GM13976 (cell line): Measurements from ENCODE around the gene CD1C.

Experiments used
- DNase-seq: peaks from one replicate; pipeline ENCODE4 v3.0.0; 2012; ENCODE audit warnings: low spot score
- in situ Hi-C: fragments of 300-500 bp; cut with MboI; formaldehyde crosslinking; loops from one replicate; pipeline ENCODE4 v1.12.0; 2022; ENCODE audit warnings: low sequenced_read_pairs, mixed read lengths, inconsistent platforms; ENCODE audit not compliant: unreplicated experiment
- TF ChIP-seq, protein P1 (sequence below): IDR thresholded peaks from 2 replicates; pipeline ENCODE4 v1.5.1; 2012; ENCODE audit warnings: borderline replicate concordance, mild to moderate bottlenecking; ENCODE audit not compliant: insufficient read depth; ENCODE audit errors: extremely low read depth, missing control alignments, control extremely low read depth

Gene CD1C

DNA sequence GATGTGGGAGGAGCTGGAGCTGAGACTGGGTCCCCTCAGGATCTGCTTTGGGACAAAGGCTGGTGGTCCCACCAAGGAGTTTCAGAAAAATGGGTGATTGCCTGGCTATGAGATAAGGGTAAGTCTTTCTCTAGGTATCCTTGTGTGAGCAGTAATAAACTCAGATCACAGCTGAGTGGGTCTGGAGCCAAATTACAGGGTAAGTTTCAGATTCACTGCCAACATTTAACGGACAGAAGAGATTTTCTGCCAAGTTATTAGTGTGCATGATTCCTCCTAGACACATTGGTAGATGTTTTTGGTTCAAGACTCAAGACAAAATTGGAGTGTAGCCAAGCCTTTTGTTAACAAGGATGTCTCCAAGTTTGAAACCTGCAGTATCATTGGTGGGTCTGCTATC lies 34.1 kb downstream of the CD1C start:
- in situ Hi-C loops = no loop called here
- TF ChIP-seq, protein P1, sequence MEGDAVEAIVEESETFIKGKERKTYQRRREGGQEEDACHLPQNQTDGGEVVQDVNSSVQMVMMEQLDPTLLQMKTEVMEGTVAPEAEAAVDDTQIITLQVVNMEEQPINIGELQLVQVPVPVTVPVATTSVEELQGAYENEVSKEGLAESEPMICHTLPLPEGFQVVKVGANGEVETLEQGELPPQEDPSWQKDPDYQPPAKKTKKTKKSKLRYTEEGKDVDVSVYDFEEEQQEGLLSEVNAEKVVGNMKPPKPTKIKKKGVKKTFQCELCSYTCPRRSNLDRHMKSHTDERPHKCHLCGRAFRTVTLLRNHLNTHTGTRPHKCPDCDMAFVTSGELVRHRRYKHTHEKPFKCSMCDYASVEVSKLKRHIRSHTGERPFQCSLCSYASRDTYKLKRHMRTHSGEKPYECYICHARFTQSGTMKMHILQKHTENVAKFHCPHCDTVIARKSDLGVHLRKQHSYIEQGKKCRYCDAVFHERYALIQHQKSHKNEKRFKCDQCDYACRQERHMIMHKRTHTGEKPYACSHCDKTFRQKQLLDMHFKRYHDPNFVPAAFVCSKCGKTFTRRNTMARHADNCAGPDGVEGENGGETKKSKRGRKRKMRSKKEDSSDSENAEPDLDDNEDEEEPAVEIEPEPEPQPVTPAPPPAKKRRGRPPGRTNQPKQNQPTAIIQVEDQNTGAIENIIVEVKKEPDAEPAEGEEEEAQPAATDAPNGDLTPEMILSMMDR = no peak
- no peak for DNase-seq

DNA sequence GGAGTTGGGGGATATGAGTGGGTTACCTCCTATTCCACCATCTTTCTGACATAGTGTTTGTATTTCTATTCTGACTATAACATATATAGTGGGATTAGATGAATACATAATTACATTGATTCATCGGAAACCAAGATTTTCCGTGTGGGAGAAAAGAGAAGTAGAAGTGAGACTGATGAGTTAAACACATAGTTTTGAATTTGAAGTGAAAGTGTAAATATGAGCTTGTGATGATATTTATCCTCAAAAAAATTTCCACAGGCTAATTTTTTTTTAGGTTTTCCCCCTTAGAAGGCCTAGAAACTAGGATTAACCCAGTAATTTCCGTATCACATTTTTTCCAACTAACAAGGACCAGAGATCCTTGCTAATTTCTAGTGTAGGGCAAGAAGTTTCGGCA lies 34.7 kb downstream of the CD1C start:
- in situ Hi-C loops = no loop called here
- peak; percentile 29 for DNase-seq
- TF ChIP-seq, protein P1 = no peak

DNA sequence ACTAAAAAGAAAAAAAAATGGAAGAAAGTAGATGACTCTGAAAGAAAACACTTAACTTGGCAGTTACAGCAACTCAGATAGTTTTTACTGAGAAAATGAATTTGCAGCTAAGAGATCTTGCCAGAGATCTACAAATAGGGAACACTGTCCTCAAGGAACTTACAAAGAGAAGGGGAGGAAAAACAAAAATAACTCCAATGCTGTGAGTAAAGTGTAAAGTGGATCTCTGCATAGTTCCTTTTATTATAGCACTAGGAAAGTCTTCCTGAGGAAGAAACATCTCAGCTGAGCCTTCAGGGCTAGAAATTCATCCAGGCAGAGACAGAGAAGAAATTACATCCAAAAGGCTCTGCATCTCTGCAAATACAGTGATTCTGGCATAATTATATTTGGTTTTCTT lies 37.8 kb downstream of the CD1C start:
- in situ Hi-C loops = no loop called here
- TF ChIP-seq, protein P1 = no peak
- DNase-seq = no peak

DNA sequence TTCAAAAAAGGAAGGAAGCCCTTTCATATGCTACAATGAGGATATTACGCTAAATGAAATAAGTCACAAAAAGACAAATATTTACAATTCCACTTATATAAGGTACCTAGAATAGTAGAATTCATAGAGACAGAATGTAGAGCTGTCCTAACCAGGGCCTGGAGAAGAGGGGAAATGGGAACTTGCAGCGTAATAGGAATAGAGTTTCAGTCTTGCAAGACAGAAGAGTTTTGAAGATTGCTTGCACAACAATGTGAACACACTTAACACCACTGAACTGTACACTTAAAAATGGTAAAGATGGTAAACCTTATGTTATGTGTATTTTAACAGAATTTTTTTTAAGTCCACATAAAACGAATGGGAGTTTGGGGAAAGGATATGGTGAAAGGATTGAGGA lies 38.7 kb downstream of the CD1C start:
- in situ Hi-C loops = no loop called here
- TF ChIP-seq, protein P1 = no peak
- DNase-seq = no peak

DNA sequence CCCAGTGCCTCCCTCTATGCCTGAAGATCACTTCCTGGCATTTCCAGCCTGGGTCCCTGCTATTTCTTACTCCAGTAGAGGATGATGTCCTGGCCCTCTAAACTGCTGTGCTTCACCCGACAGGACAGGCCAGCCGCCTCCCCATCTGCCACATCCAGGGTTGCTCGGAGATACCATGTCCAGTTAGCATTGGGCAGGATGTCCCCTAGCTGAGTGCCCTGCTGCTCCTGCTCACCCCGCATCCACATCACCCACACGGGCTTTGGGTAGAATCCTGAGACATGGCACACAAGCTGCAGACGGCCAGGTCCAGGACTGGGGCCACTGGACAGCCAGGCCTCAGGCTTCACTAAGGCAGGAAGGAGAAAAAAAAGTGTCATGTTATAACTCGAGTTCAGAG lies 39.6 kb downstream of the CD1C start:
- TF ChIP-seq, protein P1 = no peak
- in situ Hi-C loops = no loop called here

DNA sequence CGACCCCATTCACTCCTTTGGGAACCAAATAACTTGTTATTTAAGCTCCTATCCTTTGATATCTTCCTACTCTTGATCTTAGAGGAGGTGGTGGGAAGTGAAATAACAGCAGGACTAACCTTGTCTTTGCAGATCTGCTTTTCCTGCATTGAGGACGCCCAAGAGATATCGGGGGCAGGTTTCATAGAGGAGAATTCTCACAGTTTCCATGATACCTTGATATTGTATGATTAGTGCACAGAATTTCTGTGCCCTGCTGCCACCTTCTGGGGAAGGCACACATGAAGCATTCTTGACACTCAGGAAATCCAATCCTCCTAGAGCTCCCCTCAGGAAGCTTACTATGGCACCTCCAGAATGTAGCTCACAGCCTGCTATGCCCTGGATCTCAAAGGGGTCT lies 40.0 kb downstream of the CD1C start:
- in situ Hi-C loops = no loop called here
- peak; percentile 43 for DNase-seq

More for the DNA sequence above, 39.6 kb downstream of the CD1C start:
- no peak for DNase-seq

More for the DNA sequence above, 40.0 kb downstream of the CD1C start:
- TF ChIP-seq, protein P1 = peak; percentile 55
